NCI-H510A (cell line): ENCODE results near the gene TIMP4.

ENCODE experiments used
- DNase-seq: peaks from one replicate; lab custom pipeline; 2025; lab: John Stamatoyannopoulos, UW

Gene TIMP4

GRCh38 chr3:12158387-12159226, at the start of gene TIMP4:
TSS of gene TIMP4 (minus strand) at chr3:12158912. CDS start at chr3:12158840, 72 bp downstream.
- no peak for DNase-seq

- no peak for DNase-seq
Measured at GRCh38 chr3:12205171-12205570, 46.5 kb upstream of the TIMP4 start.

- no peak for DNase-seq
Measured at GRCh38 chr3:12201813-12202212, 43.1 kb upstream of the TIMP4 start.

- DNase-seq = no peak
Measured at GRCh38 chr3:12198301-12198700, 39.6 kb upstream of the TIMP4 start.

- no peak for DNase-seq
Measured at GRCh38 chr3:12197475-12197874, 38.8 kb upstream of the TIMP4 start.

GRCh38 chr3:12196684-12197083, 38.0 kb upstream of the TIMP4 start:
- no peak for DNase-seq

- DNase-seq = no peak
Measured at GRCh38 chr3:12195231-12195630, 36.5 kb upstream of the TIMP4 start.

GRCh38 chr3:12194669-12195161, 36.0 kb upstream of the TIMP4 start:
- no peak for DNase-seq

GRCh38 chr3:12194209-12194608, 35.5 kb upstream of the TIMP4 start:
- DNase-seq = no peak

- DNase-seq = no peak
Measured at GRCh38 chr3:12193485-12194165, 34.9 kb upstream of the TIMP4 start.

- no peak for DNase-seq
Measured at GRCh38 chr3:12192655-12193484, 34.2 kb upstream of the TIMP4 start.

- no peak for DNase-seq
Measured at GRCh38 chr3:12192173-12192572, 33.5 kb upstream of the TIMP4 start.

GRCh38 chr3:12191559-12191958, 32.8 kb upstream of the TIMP4 start:
- no peak for DNase-seq

GRCh38 chr3:12190832-12191231, 32.1 kb upstream of the TIMP4 start:
- no peak for DNase-seq

GRCh38 chr3:12190221-12190807, 31.6 kb upstream of the TIMP4 start:
- DNase-seq = no peak

- DNase-seq = no peak
Measured at GRCh38 chr3:12188681-12189287, 30.1 kb upstream of the TIMP4 start.

GRCh38 chr3:12188328-12188648, 29.6 kb upstream of the TIMP4 start:
- no peak for DNase-seq

- DNase-seq = no peak
Measured at GRCh38 chr3:12187448-12188327, 29.0 kb upstream of the TIMP4 start.

GRCh38 chr3:12186515-12187286, 28.0 kb upstream of the TIMP4 start:
- no peak for DNase-seq

GRCh38 chr3:12186046-12186445, 27.3 kb upstream of the TIMP4 start:
- no peak for DNase-seq
